Suprapubic skin (tissue), 4 donors: ENCODE data around the gene STXBP1. TPM values are rescaled to one million over a fixed set of nuclear protein-coding genes. Genes with fewer than 3 reads are reported as not detected.

Experiments used
- DNase-seq, 2 donors: peaks; one replicate each; pipeline ENCODE4 v3.0.0-alpha.2; 2019; ENCODE audit warnings: low spot score in 2 of 2
- H3K27ac ChIP-seq: fragments of 200-600 bp; sonication (generic); one replicate; pipeline ENCODE4 v1.5.1; 2019
- H3K27me3 ChIP-seq: fragments of 200-600 bp; sonication (generic); one replicate; pipeline ENCODE4 v1.5.1; 2019
- H3K36me3 ChIP-seq: fragments of 200-600 bp; sonication (generic); one replicate; pipeline ENCODE4 v1.5.1; 2019
- H3K4me1 ChIP-seq: fragments of 200-600 bp; sonication (generic); one replicate; pipeline ENCODE4 v1.5.1; 2019
- H3K4me3 ChIP-seq: fragments of 200-600 bp; sonication (generic); one replicate; pipeline ENCODE4 v1.5.1; 2019; ENCODE audit warnings: mild to moderate bottlenecking
- H3K9me3 ChIP-seq: fragments of 200-600 bp; sonication (generic); one replicate; pipeline ENCODE4 v1.5.1; 2019
- CTCF ChIP-seq, 2 donors: fragments of 200-600 bp in 1 of 2; fragments of 450-650 bp in 1 of 2; sonication (generic) in 1 of 2; IDR thresholded peaks; one replicate each; pipeline ENCODE4 v1.5.1; 2016 to 2019; ENCODE audit warnings: antibody characterized with exemption in 2 of 2, mild to moderate bottlenecking in 1 of 2, moderate library complexity in 1 of 2
- EP300 ChIP-seq: sonication (generic); formaldehyde crosslinking; IDR thresholded peaks from one replicate; pipeline ENCODE4 v1.6.1; 2017; ENCODE audit warnings: antibody characterized with exemption
- POLR2A ChIP-seq, 2 donors: fragments of 450-650 bp; IDR thresholded peaks; one replicate each; pipeline ENCODE4 v1.6.1; 2017; ENCODE audit warnings: antibody characterized with exemption in 2 of 2, mild to moderate bottlenecking in 2 of 2, moderate library complexity in 2 of 2
- POLR2AphosphoS5 ChIP-seq, 3 donors: sonication (generic); formaldehyde crosslinking; IDR thresholded peaks; one replicate each; pipeline ENCODE4 v1.6.1; 2017; ENCODE audit warnings: antibody characterized with exemption in 3 of 3
- WGBS: methylation state at CpG from one replicate; pipeline ENCODE4 v1.1.5; 2018; 5-methylcytosine and 5-hydroxymethylcytosine counted together
- total RNA-seq, 4 donors: library from RNA; depleted of rRNA; stranded (reverse); fragments of >200 nt; gene quantifications; one replicate each; pipeline ENCODE4 v1.1.0, GENCODE V29; 2016

Gene STXBP1
- total RNA-seq, 4 donors from 2014 or later, result 18.4 to 28.2 (median 24.5) TPM

GRCh38 chr9:127569886-127570401 lies 42.1 kb upstream of the STXBP1 start:
- no peaks in the 10 kb centered on the region for H3K27me3 ChIP-seq
- WGBS, result 7% methylated on average over 4 of the region's 4 CpGs
- H3K27ac ChIP-seq, result peak overlapping the region; percentile 97
- H3K9me3 ChIP-seq, result no peaks in the 10 kb centered on the region
- DNase-seq, result no peak
- H3K4me3 ChIP-seq, result peak overlapping the region; percentile 76
- H3K4me1 ChIP-seq, result peaks cover 75% of the 10 kb centered on the region
- H3K36me3 ChIP-seq, result no peaks in the 10 kb centered on the region
- no peak for TF ChIP-seq POLR2AphosphoS5 (IDR thresholded peaks at IDR 0.05)
- no peak for TF ChIP-seq EP300

GRCh38 chr9:127570533-127571111 lies 41.5 kb upstream of the STXBP1 start:
- TF ChIP-seq EP300 (no peak), POLR2AphosphoS5 (IDR thresholded peaks at IDR 0.05) (no peak), CTCF (IDR thresholded peaks at IDR 0.05) (no peak), POLR2A (IDR thresholded peaks at IDR 0.05) (no peak)
- H3K9me3 ChIP-seq, result no peaks in the 10 kb centered on the region
- H3K4me1 ChIP-seq, result peaks cover 76% of the 10 kb centered on the region
- DNase-seq, result no peak
- no peaks in the 10 kb centered on the region for H3K36me3 ChIP-seq
- 67% methylated on average over 3 of the region's 3 CpGs for WGBS
- H3K4me3 ChIP-seq, result no peak overlapping the region
- H3K27me3 ChIP-seq, result no peaks in the 10 kb centered on the region
- peak overlapping the region; percentile 97 for H3K27ac ChIP-seq

- Histone ChIP-seq H3K27ac (no peak overlapping the region), H3K36me3 (no peaks in the 10 kb centered on the region), H3K27me3 (no peaks in the 10 kb centered on the region), H3K4me3 (no peak overlapping the region), H3K9me3 (no peaks in the 10 kb centered on the region), H3K4me1 (peaks cover 64% of the 10 kb centered on the region)
- DNase-seq, result no peak
- TF ChIP-seq CTCF (IDR thresholded peaks at IDR 0.05) (no peak), POLR2A (IDR thresholded peaks at IDR 0.05) (no peak), EP300 (no peak), POLR2AphosphoS5 (IDR thresholded peaks at IDR 0.05) (no peak)
- whole genome bisulfite sequencing, result 78% methylated on average over 3 of the region's 3 CpGs
These were observed 40.1 kb upstream of the STXBP1 start for GRCh38 chr9:127571971-127572370.

- Histone ChIP-seq H3K36me3 (no peaks in the 10 kb centered on the region), H3K27me3 (no peaks in the 10 kb centered on the region), H3K4me1 (peaks cover 57% of the 10 kb centered on the region), H3K4me3 (no peak overlapping the region), H3K9me3 (no peaks in the 10 kb centered on the region), H3K27ac (peak overlapping the region; percentile 91)
- 76% methylated on average over 9 of the region's 9 CpGs for WGBS
- TF ChIP-seq POLR2AphosphoS5 (IDR thresholded peaks at IDR 0.05) (no peak), CTCF (IDR thresholded peaks at IDR 0.05) (no peak), EP300 (no peak), POLR2A (IDR thresholded peaks at IDR 0.05) (no peak)
- DNase-seq, result no peak
These were observed 38.9 kb upstream of the STXBP1 start for GRCh38 chr9:127572961-127573721.

GRCh38 chr9:127574072-127574993 lies 37.7 kb upstream of the STXBP1 start:
- Histone ChIP-seq H3K4me1 (peaks cover 64% of the 10 kb centered on the region), H3K9me3 (no peaks in the 10 kb centered on the region), H3K4me3 (no peak overlapping the region), H3K27me3 (no peaks in the 10 kb centered on the region), H3K27ac (peak overlapping the region; percentile 91), H3K36me3 (no peaks in the 10 kb centered on the region)
- no peak for TF ChIP-seq CTCF (IDR thresholded peaks at IDR 0.05)
- 21% methylated on average over 10 of the region's 10 CpGs for WGBS
- DNase-seq, result no peak
